Coronary artery (tissue), 2 donors: ENCODE data around the gene DDX6.
"Not testable (repeated sequence)": the region's sequence is repeated elsewhere in the genome, so short reads cannot be mapped to it uniquely, and the experiment has no call there.

Source experiments
- DNase-seq: peaks from one replicate; pipeline ENCODE4 v3.0.0-alpha.2; 2017; ENCODE audit warnings: low spot score
- H3K27ac ChIP-seq, 2 donors: fragments of 200-600 bp; sonication (generic); one replicate each; pipeline ENCODE4 v1.5.1; 2016 to 2019
- H3K4me3 ChIP-seq: fragments of 200-600 bp; sonication (generic); 2 replicates; pipeline ENCODE4 v1.5.1; 2016; ENCODE audit warnings: mild to moderate bottlenecking, moderate library complexity
- TF ChIP-seq, protein P1 (sequence below): fragments of 200-600 bp; sonication (generic); IDR thresholded peaks from one replicate; pipeline ENCODE4 v1.5.1; 2019; ENCODE audit warnings: antibody characterized with exemption

DDX6 gene

DNA sequence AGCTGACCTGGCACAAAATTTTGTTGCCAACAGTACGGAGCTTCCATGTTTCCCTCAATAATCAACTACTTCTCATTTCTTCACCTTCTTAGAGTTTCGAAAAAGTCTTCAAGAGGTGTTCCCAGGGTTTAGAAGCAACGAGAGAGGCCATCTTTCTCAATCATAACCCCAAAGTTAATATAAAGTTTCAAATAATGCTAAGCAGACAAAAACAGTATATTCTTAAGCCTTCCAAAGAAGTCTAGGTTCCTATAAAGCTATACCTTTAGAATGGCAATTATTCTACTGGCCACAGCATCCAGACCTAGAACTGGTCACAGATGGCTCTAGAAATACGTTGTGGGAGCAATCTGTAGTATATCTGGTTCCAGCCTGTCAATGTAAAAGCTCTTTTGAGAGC lies 16.9 kb downstream of the DDX6 start:
- Histone ChIP-seq H3K27ac (no peak overlapping the region), H3K4me3 (no peak overlapping the region)
- no peak for DNase-seq
- TF ChIP-seq, protein P1, sequence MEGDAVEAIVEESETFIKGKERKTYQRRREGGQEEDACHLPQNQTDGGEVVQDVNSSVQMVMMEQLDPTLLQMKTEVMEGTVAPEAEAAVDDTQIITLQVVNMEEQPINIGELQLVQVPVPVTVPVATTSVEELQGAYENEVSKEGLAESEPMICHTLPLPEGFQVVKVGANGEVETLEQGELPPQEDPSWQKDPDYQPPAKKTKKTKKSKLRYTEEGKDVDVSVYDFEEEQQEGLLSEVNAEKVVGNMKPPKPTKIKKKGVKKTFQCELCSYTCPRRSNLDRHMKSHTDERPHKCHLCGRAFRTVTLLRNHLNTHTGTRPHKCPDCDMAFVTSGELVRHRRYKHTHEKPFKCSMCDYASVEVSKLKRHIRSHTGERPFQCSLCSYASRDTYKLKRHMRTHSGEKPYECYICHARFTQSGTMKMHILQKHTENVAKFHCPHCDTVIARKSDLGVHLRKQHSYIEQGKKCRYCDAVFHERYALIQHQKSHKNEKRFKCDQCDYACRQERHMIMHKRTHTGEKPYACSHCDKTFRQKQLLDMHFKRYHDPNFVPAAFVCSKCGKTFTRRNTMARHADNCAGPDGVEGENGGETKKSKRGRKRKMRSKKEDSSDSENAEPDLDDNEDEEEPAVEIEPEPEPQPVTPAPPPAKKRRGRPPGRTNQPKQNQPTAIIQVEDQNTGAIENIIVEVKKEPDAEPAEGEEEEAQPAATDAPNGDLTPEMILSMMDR: no peak

GRCh38 chr11:118771547-118772288 lies 19.2 kb downstream of the DDX6 start:
- peak overlapping the region; percentile 16 for H3K4me3 ChIP-seq
- H3K27ac ChIP-seq: peak overlapping the region; percentile 19 to 38
- TF ChIP-seq, protein P1: no peak
- no peak for DNase-seq

DNA sequence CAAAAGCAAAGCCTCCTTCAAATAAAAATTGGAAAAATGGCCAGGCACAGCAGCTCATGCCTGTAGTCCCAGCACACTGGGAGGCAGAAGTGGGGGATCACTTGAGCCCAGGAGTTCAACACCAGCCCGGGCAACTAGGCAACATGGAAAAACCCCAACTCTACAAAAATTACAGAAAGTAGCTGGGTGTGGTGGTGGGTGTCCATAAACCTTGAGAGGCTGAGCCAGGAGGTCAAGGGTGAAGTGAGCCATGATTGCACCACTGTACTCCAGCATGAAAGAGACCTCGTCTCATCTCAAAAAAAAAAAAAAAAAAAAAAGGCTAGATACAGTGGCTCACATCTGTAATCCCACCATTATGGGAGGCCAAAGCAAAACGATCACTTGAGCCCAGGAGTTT lies 22.3 kb downstream of the DDX6 start:
- TF ChIP-seq, protein P1: no peak
- Histone ChIP-seq H3K27ac (peak overlapping the region in 1 of 2 donors; percentile 31), H3K4me3 (no peak overlapping the region)
- DNase-seq: no peak

DNA sequence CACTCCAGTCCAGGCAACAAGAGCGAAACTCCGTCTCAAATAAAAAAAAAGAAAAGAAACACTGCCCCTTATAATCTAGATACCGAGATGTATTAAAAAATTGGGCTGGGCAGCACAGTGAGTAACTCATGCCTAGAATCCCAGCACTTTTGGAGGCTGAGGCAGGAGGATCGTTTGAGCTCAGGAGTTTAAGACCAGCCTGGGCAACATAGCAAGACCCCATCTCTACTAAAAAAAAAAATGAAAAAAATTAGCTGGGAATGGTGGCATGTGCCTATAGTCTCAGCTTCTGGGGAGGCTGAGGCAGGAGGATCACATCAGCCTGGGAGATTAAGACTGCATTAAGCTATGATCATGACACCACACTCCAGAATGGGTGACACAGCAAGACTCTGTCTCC lies 24.9 kb downstream of the DDX6 start:
- no peak for DNase-seq
- H3K27ac ChIP-seq: no peak overlapping the region
- TF ChIP-seq, protein P1: no peak
- no peak overlapping the region for H3K4me3 ChIP-seq

DNA sequence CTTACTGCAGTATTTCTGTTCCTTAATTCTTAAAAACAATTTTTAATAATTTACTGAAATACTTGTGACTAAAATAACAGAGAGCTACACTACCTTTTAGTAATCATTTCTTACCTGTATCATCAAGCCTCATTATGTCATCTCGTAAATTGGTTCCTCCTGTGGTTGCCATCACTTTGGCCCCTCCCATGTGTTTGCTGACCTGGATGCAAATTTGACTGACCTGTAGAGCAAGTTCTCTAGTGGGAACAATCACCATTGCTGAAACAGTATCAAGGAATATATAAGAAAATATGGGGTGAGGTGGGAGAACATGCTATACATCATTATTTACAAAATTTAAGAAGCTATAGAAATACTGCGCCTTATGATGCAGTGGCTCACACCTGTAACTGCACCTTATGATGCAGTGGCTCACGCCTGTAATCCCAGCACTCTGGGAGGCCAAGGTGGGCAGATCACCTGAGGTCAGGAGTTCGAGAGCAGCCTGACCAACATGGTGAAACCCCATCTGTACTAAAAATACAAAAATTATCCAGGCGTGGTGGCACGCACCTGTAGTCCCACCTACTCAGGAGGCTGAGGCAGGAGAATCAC lies 25.8 kb downstream of the DDX6 start:
- not testable (repeated sequence) for H3K4me3 ChIP-seq, H3K27ac ChIP-seq, DNase-seq

DNA sequence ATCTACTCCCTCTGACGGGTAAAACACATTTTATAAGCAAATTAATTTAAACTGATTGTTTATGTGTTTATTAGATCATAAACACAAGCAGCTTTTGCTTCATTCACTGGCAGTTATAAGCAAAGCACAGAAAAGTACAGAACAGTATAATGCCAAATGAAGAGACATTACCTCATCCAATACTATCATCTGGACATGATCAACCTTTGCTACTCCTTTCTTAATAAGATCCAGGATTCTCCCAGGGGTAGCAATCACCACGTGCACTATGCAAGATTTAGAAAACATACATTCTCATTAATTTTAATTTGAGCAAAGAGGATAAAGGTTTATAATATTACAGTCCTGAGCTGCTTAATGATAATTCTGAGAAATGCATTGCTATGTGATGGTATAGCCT lies 27.9 kb downstream of the DDX6 start:
- H3K4me3 ChIP-seq: no peak overlapping the region
- TF ChIP-seq, protein P1: no peak
- no peak for DNase-seq
- no peak overlapping the region for H3K27ac ChIP-seq

DNA sequence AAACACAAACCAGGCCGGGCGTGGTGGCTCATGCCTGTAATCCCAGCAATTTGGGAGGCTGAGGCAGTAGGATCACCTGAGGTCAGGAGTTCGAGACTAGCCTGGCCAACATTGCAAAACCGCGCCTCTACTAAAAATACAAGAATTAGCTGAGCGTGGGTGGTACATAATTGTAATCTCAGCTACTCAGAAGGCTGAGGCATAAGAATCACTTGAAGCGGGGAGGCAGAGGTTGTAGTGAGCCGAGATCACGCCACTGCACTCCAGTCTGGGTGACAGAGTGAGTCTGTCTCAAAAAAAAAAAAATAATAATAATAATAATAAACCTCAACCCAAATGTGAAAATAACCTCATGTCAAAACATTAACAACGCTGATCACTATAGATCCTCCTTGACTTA lies 29.0 kb downstream of the DDX6 start:
- H3K27ac ChIP-seq, H3K4me3 ChIP-seq, DNase-seq: not testable (repeated sequence)

DNA sequence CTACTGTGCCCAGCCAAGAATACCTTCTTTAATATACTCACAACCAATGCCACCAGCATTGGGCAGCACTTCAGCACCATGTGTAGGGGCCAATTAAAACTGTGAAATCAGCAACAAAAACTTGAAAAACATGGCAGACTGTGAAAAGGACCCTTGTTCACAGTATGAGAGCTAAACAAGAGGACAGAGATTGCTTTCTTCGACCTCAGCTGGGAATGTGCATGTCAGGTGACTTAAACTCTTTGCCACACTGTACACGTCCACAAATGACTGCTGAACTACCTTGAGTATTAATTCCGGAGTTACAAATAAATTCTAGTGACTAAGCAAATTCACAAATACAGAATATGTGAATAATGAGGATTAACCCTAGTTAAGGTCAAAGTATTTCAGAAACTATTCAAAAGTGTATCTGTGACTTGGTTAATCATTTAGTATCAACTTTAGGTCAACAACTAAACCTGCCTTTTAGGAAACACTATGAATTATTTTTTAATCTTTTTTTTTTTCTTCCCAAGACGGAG lies 33.0 kb downstream of the DDX6 start:
- H3K27ac ChIP-seq: no peak overlapping the region
- no peak for DNase-seq
- TF ChIP-seq, protein P1: no peak
- H3K4me3 ChIP-seq: no peak overlapping the region
